Measurements from ENCODE around the gene HMGN4.

- TF ChIP-seq CTCF (IDR thresholded peaks at IDR 0.05), result no peak
- TF ChIP-seq POLR2AphosphoS5 (IDR thresholded peaks at IDR 0.05), result no peak
- TF ChIP-seq POLR2A (IDR thresholded peaks at IDR 0.05), result no peak
Measured at GRCh38 chr6:26563488-26563887, 25.3 kb downstream of the HMGN4 start.

Measured in breast epithelium (tissue), 3 donors.